Measurements from ENCODE around the gene KIF20B.

DNA sequence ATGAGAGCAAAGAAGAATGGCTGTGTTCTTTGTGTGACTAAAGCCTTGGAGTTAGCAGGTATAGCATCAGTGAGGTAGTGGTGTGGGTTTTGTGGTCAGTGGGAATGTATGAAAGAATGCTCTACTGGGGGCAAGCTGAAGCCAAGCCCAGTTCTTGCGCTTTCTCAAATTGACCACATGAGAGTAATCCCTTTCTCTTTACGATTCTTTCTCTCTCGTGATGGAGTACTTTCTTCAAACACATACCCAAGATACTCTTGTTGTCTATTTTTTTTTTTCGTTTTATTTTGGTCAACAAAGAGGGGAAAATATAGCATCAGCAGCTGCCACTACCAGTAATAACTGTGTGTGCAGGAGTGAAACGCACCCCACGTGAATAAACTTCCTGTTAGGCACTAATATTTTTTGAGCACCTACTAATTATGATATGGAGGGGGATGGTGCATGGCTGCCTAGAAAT, 48.0 kb upstream of the KIF20B start:
- no peak for TF ChIP-seq EZH2 (IDR thresholded peaks at IDR 0.05; ENCODE audit: low read depth)
- TF ChIP-seq, protein P1, sequence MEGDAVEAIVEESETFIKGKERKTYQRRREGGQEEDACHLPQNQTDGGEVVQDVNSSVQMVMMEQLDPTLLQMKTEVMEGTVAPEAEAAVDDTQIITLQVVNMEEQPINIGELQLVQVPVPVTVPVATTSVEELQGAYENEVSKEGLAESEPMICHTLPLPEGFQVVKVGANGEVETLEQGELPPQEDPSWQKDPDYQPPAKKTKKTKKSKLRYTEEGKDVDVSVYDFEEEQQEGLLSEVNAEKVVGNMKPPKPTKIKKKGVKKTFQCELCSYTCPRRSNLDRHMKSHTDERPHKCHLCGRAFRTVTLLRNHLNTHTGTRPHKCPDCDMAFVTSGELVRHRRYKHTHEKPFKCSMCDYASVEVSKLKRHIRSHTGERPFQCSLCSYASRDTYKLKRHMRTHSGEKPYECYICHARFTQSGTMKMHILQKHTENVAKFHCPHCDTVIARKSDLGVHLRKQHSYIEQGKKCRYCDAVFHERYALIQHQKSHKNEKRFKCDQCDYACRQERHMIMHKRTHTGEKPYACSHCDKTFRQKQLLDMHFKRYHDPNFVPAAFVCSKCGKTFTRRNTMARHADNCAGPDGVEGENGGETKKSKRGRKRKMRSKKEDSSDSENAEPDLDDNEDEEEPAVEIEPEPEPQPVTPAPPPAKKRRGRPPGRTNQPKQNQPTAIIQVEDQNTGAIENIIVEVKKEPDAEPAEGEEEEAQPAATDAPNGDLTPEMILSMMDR (conservative IDR thresholded peaks at IDR 0.05), result no peak
